Body of pancreas (tissue), 4 donors: ENCODE data around the gene LRRTM1.

Experiments used
- POLR2A ChIP-seq, 3 donors: fragments of 450-650 bp; IDR thresholded peaks; one replicate each; pipeline ENCODE4 v1.6.1; 2016; ENCODE audit warnings: antibody characterized with exemption in 3 of 3, mild to moderate bottlenecking in 2 of 3
- TF ChIP-seq, protein P1 (sequence below), 7 experiments: fragments of 450-650 bp in 4 of 7; fragments of 200-600 bp in 3 of 7; sonication (generic) in 3 of 7; IDR thresholded peaks; one replicate each; pipeline ENCODE4 v1.5.1; 2016 to 2019; ENCODE audit warnings: antibody characterized with exemption in 7 of 7

- TF ChIP-seq, protein P1, sequence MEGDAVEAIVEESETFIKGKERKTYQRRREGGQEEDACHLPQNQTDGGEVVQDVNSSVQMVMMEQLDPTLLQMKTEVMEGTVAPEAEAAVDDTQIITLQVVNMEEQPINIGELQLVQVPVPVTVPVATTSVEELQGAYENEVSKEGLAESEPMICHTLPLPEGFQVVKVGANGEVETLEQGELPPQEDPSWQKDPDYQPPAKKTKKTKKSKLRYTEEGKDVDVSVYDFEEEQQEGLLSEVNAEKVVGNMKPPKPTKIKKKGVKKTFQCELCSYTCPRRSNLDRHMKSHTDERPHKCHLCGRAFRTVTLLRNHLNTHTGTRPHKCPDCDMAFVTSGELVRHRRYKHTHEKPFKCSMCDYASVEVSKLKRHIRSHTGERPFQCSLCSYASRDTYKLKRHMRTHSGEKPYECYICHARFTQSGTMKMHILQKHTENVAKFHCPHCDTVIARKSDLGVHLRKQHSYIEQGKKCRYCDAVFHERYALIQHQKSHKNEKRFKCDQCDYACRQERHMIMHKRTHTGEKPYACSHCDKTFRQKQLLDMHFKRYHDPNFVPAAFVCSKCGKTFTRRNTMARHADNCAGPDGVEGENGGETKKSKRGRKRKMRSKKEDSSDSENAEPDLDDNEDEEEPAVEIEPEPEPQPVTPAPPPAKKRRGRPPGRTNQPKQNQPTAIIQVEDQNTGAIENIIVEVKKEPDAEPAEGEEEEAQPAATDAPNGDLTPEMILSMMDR (IDR thresholded peaks at IDR 0.05), result no peak
- no peak for TF ChIP-seq POLR2A (IDR thresholded peaks at IDR 0.05)
These were observed 5.6 kb downstream of the LRRTM1 start for GRCh38 chr2:80298954-80299353.
